PFSK-1 (cell line): ENCODE results near the gene EXOC4.

Source experiments
- FOXP2 ChIP-seq: optimal IDR thresholded peaks from 2 replicates; pipeline ENCODE3; 2011; ENCODE audit warnings: borderline replicate concordance, control low read depth, inconsistent platforms; ENCODE audit not compliant: insufficient read depth; ENCODE audit errors: extremely low read length, extremely low read depth
- POLR2AphosphoS5 ChIP-seq: IDR thresholded peaks from 2 replicates; pipeline ENCODE4 v1.6.1; 2012; ENCODE audit warnings: low read depth, mild to moderate bottlenecking, control low read depth, low read length, moderate library complexity
- TAF1 ChIP-seq: IDR thresholded peaks from 2 replicates; pipeline ENCODE4 v1.6.1; 2012; ENCODE audit warnings: low read length, control low read depth, borderline replicate concordance; ENCODE audit not compliant: insufficient read depth

DNA sequence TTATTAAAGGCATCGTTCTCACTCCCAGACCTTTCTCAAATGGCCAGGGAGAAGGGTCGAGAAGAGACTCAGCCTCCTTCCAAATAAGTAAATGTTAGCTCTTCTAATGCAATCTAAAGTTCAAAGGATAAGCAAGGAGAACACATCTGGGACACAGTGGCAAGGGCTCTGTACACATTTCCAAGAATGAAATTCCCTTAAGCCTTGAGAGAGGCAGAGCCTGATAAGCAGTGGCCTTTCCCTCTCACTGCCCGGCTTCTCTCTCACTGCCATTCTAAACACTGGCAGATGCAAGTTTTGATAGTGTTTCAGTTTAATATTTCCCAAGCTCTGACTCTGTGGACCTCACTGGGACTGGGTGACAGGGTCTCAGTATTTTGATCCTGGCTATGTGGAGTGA is 35.1 kb upstream of the EXOC4 start:
- no peak for TF ChIP-seq TAF1
- no peak for TF ChIP-seq POLR2AphosphoS5
- no peak for TF ChIP-seq FOXP2
